Activated naive CD8-positive, alpha-beta T cell treated with anti-CD3 and anti-CD28 coated beads, Interleukin-2, amount 10 ng/mL, durations not matched to agents 7 days and 5 days (primary cell): ENCODE data around the gene NFAT5. TPM values are rescaled to one million over a fixed set of nuclear protein-coding genes. Genes with fewer than 3 reads are reported as not detected.

ENCODE experiments used
- ATAC-seq: fragments of 150-1000 bp; cut with Tn5 transposase; one replicate; pipeline ENCODE4 v1.10.0; 2021; ENCODE audit warnings: low read depth, moderate library complexity
- POLR2A ChIA-PET: fragments of 350-600 bp; sonication (Branson Sonifier 250); formaldehyde crosslinking; loops from one replicate; lab custom pipeline; 2021; ENCODE audit warnings: antibody characterized with exemption; lab: Charles Lee
- DNase-seq: peaks from one replicate; pipeline ENCODE4 v3.0.0; 2021
- H3K27ac Mint-ChIP-seq: one replicate; pipeline ENCODE4 v1.8.0; 2022; ENCODE audit warnings: mild to moderate bottlenecking, mixed read lengths
- H3K27me3 Mint-ChIP-seq: one replicate; pipeline ENCODE4 v1.8.0; 2022; ENCODE audit warnings: mild to moderate bottlenecking, moderate library complexity, mixed read lengths
- H3K36me3 Mint-ChIP-seq: one replicate; pipeline ENCODE4 v1.8.0; 2021; ENCODE audit warnings: mild to moderate bottlenecking, mixed read lengths
- H3K4me1 Mint-ChIP-seq: one replicate; pipeline ENCODE4 v1.8.0; 2021; ENCODE audit warnings: mixed read lengths
- H3K4me3 Mint-ChIP-seq: one replicate; pipeline ENCODE4 v1.8.0; 2022; ENCODE audit warnings: mild to moderate bottlenecking, moderate library complexity, mixed read lengths
- H3K9me3 Mint-ChIP-seq: one replicate; pipeline ENCODE4 v1.8.0; 2021; ENCODE audit warnings: mixed read lengths
- total RNA-seq, 2 experiments: library from RNA; stranded (reverse); gene quantifications; one replicate each; pipeline ENCODE4 v1.2.3, GENCODE V29; 2021

The NFAT5 gene
- total RNA-seq, 2 experiments from 2014 or later, result 21.7 to 24.8 TPM

GRCh38 chr16:69699915-69700314, 134.1 kb downstream of the NFAT5 start:
- Mint-ChIP-seq H3K27me3 (no peaks in the 10 kb centered on the region), H3K9me3 (no peaks in the 10 kb centered on the region), H3K27ac (no peak overlapping the region), H3K36me3 (peaks cover 4% of the 10 kb centered on the region), H3K4me1 (no peaks in the 10 kb centered on the region), H3K4me3 (no peak overlapping the region)
- POLR2A ChIA-PET, result no interaction called here
- DNase-seq (no peak), ATAC-seq (no peak)

GRCh38 chr16:69701452-69701851, 135.7 kb downstream of the NFAT5 start:
- no peak for DNase-seq
- no peaks in the 10 kb centered on the region for H3K27me3 Mint-ChIP-seq
- H3K4me3 Mint-ChIP-seq, result no peak overlapping the region
- H3K4me1 Mint-ChIP-seq, result no peaks in the 10 kb centered on the region
- no peaks in the 10 kb centered on the region for H3K9me3 Mint-ChIP-seq
- peaks cover 4% of the 10 kb centered on the region for H3K36me3 Mint-ChIP-seq
- H3K27ac Mint-ChIP-seq, result no peak overlapping the region
- POLR2A ChIA-PET, result no interaction called here
- ATAC-seq, result no peak

GRCh38 chr16:69701866-69702265, 136.1 kb downstream of the NFAT5 start:
- Mint-ChIP-seq H3K4me1 (no peaks in the 10 kb centered on the region), H3K9me3 (no peaks in the 10 kb centered on the region), H3K36me3 (peaks cover 2% of the 10 kb centered on the region), H3K4me3 (no peak overlapping the region), H3K27ac (no peak overlapping the region), H3K27me3 (no peaks in the 10 kb centered on the region)
- ATAC-seq, result no peak
- POLR2A ChIA-PET, result no interaction called here
- no peak for DNase-seq

- no peak for DNase-seq
- H3K27me3 Mint-ChIP-seq, result no peaks in the 10 kb centered on the region
- no peaks in the 10 kb centered on the region for H3K9me3 Mint-ChIP-seq
- no peak overlapping the region for H3K4me3 Mint-ChIP-seq
- POLR2A ChIA-PET, result no interaction called here
- no peak for ATAC-seq
- peaks cover 5% of the 10 kb centered on the region for H3K36me3 Mint-ChIP-seq
- H3K4me1 Mint-ChIP-seq, result no peaks in the 10 kb centered on the region
- H3K27ac Mint-ChIP-seq, result no peak overlapping the region
These were observed 137.9 kb downstream of the NFAT5 start for GRCh38 chr16:69703638-69704037.

- ATAC-seq, result no peak
- no peak overlapping the region for H3K27ac Mint-ChIP-seq
- no peaks in the 10 kb centered on the region for H3K27me3 Mint-ChIP-seq
- no peak overlapping the region for H3K4me3 Mint-ChIP-seq
- no peaks in the 10 kb centered on the region for H3K9me3 Mint-ChIP-seq
- peaks cover 1% of the 10 kb centered on the region for H3K4me1 Mint-ChIP-seq
- H3K36me3 Mint-ChIP-seq, result peaks cover 5% of the 10 kb centered on the region
- no peak for DNase-seq
- POLR2A ChIA-PET, result interaction anchor here (0.6 to 1.4 kb wide), 2 partner anchors 48 to 145 kb away, joined by 4 to 5 read pairs; partner anchors contain the start of gene NOB1
These were observed 140.6 kb downstream of the NFAT5 start for GRCh38 chr16:69706256-69706974.

- POLR2A ChIA-PET, result interaction anchor here (1.4 kb wide), 1 partner anchor 48 kb away, joined by 4 read pairs; the partner anchor contains the start of gene NOB1
- no peak overlapping the region for H3K27ac Mint-ChIP-seq
- H3K4me3 Mint-ChIP-seq, result no peak overlapping the region
These were observed 141.2 kb downstream of the NFAT5 start for GRCh38 chr16:69706975-69707340.

GRCh38 chr16:69707920-69708683, 142.3 kb downstream of the NFAT5 start:
- no peaks in the 10 kb centered on the region for H3K9me3 Mint-ChIP-seq
- no peak overlapping the region for H3K27ac Mint-ChIP-seq
- no peak for ATAC-seq
- H3K4me3 Mint-ChIP-seq, result no peak overlapping the region
- no peak for DNase-seq
- peaks cover 1% of the 10 kb centered on the region for H3K4me1 Mint-ChIP-seq
- POLR2A ChIA-PET, result interaction anchor here (1.0 kb wide), 1 partner anchor 47 kb away, joined by 4 read pairs; the partner anchor contains the start of gene NOB1
- no peaks in the 10 kb centered on the region for H3K27me3 Mint-ChIP-seq
- H3K36me3 Mint-ChIP-seq, result peaks cover 5% of the 10 kb centered on the region

More at GRCh38 chr16:69706975-69707340, 141.2 kb downstream of the NFAT5 start:
- DNase-seq (no peak), ATAC-seq (no peak)
- H3K36me3 Mint-ChIP-seq, result peaks cover 5% of the 10 kb centered on the region
- no peaks in the 10 kb centered on the region for H3K9me3 Mint-ChIP-seq
- H3K4me1 Mint-ChIP-seq, result peaks cover 1% of the 10 kb centered on the region
- no peaks in the 10 kb centered on the region for H3K27me3 Mint-ChIP-seq

- no peaks in the 10 kb centered on the region for H3K27me3 Mint-ChIP-seq
- ATAC-seq (no peak), DNase-seq (no peak)
- H3K9me3 Mint-ChIP-seq, result no peaks in the 10 kb centered on the region
- no peak overlapping the region for H3K4me3 Mint-ChIP-seq
- peaks cover 3% of the 10 kb centered on the region for H3K36me3 Mint-ChIP-seq
- no peak overlapping the region for H3K27ac Mint-ChIP-seq
- H3K4me1 Mint-ChIP-seq, result peaks cover 1% of the 10 kb centered on the region
- POLR2A ChIA-PET, result interaction anchor here (0.5 to 1.0 kb wide), 3 partner anchors 45 to 140 kb away, joined by 3 to 9 read pairs (median 4); partner anchors contain the start of gene NOB1
These were observed 143.8 kb downstream of the NFAT5 start for GRCh38 chr16:69709456-69710084.

- H3K27ac Mint-ChIP-seq, result no peak overlapping the region
These were observed 145.5 kb downstream of the NFAT5 start for GRCh38 chr16:69711115-69711740.

GRCh38 chr16:69712277-69712676, 146.5 kb downstream of the NFAT5 start:
- H3K4me1 Mint-ChIP-seq, result peaks cover 1% of the 10 kb centered on the region
- ATAC-seq (no peak), DNase-seq (no peak)
- no peak overlapping the region for H3K27ac Mint-ChIP-seq
- POLR2A ChIA-PET, result no interaction called here
- H3K36me3 Mint-ChIP-seq, result peaks cover 3% of the 10 kb centered on the region
- H3K9me3 Mint-ChIP-seq, result no peaks in the 10 kb centered on the region
- no peak overlapping the region for H3K4me3 Mint-ChIP-seq
- H3K27me3 Mint-ChIP-seq, result no peaks in the 10 kb centered on the region

More at GRCh38 chr16:69711115-69711740, 145.5 kb downstream of the NFAT5 start:
- DNase-seq (no peak), ATAC-seq (no peak)
- peaks cover 1% of the 10 kb centered on the region for H3K4me1 Mint-ChIP-seq
- no peaks in the 10 kb centered on the region for H3K27me3 Mint-ChIP-seq
- H3K9me3 Mint-ChIP-seq, result no peaks in the 10 kb centered on the region
- peaks cover 3% of the 10 kb centered on the region for H3K36me3 Mint-ChIP-seq
- H3K4me3 Mint-ChIP-seq, result no peak overlapping the region
- POLR2A ChIA-PET, result no interaction called here

GRCh38 chr16:69712914-69713581, 147.3 kb downstream of the NFAT5 start:
- no peaks in the 10 kb centered on the region for H3K9me3 Mint-ChIP-seq
- POLR2A ChIA-PET, result no interaction called here
- H3K27ac Mint-ChIP-seq, result no peak overlapping the region
- peaks cover 3% of the 10 kb centered on the region for H3K36me3 Mint-ChIP-seq
- H3K4me1 Mint-ChIP-seq, result peaks cover 1% of the 10 kb centered on the region
- no peak for ATAC-seq
- H3K27me3 Mint-ChIP-seq, result no peaks in the 10 kb centered on the region
- no peak overlapping the region for H3K4me3 Mint-ChIP-seq
- no peak for DNase-seq

GRCh38 chr16:69717066-69717465, 151.3 kb downstream of the NFAT5 start:
- DNase-seq (no peak), ATAC-seq (no peak)
- no peaks in the 10 kb centered on the region for H3K9me3 Mint-ChIP-seq
- H3K27ac Mint-ChIP-seq, result no peak overlapping the region
- no peaks in the 10 kb centered on the region for H3K36me3 Mint-ChIP-seq
- H3K27me3 Mint-ChIP-seq, result no peaks in the 10 kb centered on the region
- POLR2A ChIA-PET, result interaction anchor here (1.4 kb wide), 1 partner anchor 37 kb away, joined by 3 read pairs; the partner anchor contains the start of gene NOB1
- H3K4me3 Mint-ChIP-seq, result no peak overlapping the region
- no peaks in the 10 kb centered on the region for H3K4me1 Mint-ChIP-seq
